GM19043 (cell line): ENCODE data around the gene HNRNPUL2.
"Not testable (repeated sequence)": the region's sequence is repeated elsewhere in the genome, so short reads cannot be mapped to it uniquely, and the experiment has no call there.

Source experiments
- ATAC-seq: cut with Tn5 transposase; IDR thresholded peaks from one replicate; pipeline ENCODE4 v1.9.1; 2021; ENCODE audit warnings: low read depth; ENCODE audit not compliant: unreplicated experiment

Gene HNRNPUL2

GRCh38 chr11:62705880-62706849 lies 21.1 kb downstream of the HNRNPUL2 start:
- ATAC-seq, result peak; percentile 56

- no peak for ATAC-seq
These were observed 21.8 kb downstream of the HNRNPUL2 start for GRCh38 chr11:62705413-62705812.

GRCh38 chr11:62703921-62704320 lies 23.3 kb downstream of the HNRNPUL2 start:
- ATAC-seq, result not testable (repeated sequence)

- ATAC-seq, result no peak
These were observed 25.0 kb downstream of the HNRNPUL2 start for GRCh38 chr11:62702246-62702645.

GRCh38 chr11:62694455-62695167 lies 32.6 kb downstream of the HNRNPUL2 start:
- ATAC-seq, result no peak

GRCh38 chr11:62693624-62694023 lies 33.6 kb downstream of the HNRNPUL2 start:
- ATAC-seq, result not testable (repeated sequence)

- no peak for ATAC-seq
These were observed 37.7 kb downstream of the HNRNPUL2 start, which contains the start of gene LRRN4CL for GRCh38 chr11:62689421-62690183. Gene LRRN4CL (minus strand): TSS chr11:62689530. CDS start chr11:62688508, 1,022 bp downstream.

GRCh38 chr11:62688491-62688890 lies 38.8 kb downstream of the HNRNPUL2 start:
- no peak for ATAC-seq

GRCh38 chr11:62687508-62688396 lies 39.5 kb downstream of the HNRNPUL2 start:
- ATAC-seq, result no peak

- ATAC-seq, result no peak
These were observed 44.7 kb downstream of the HNRNPUL2 start for GRCh38 chr11:62682518-62682917.

- ATAC-seq, result no peak
These were observed 46.4 kb downstream of the HNRNPUL2 start for GRCh38 chr11:62680825-62681240.

- no peak for ATAC-seq
These were observed 48.2 kb downstream of the HNRNPUL2 start, which contains the start of gene UBXN1 for GRCh38 chr11:62678770-62679696. Gene UBXN1 (minus strand): TSS chr11:62679073. CDS start chr11:62678923, 150 bp downstream.

- ATAC-seq, result no peak
These were observed 48.9 kb downstream of the HNRNPUL2 start for GRCh38 chr11:62678433-62678769.

- no peak for ATAC-seq
These were observed 49.5 kb downstream of the HNRNPUL2 start for GRCh38 chr11:62677714-62678113.

- no peak for ATAC-seq
These were observed 50.1 kb downstream of the HNRNPUL2 start for GRCh38 chr11:62677156-62677555.

GRCh38 chr11:62676698-62677097 lies 50.6 kb downstream of the HNRNPUL2 start:
- ATAC-seq, result no peak

GRCh38 chr11:62675415-62675814 lies 51.8 kb downstream of the HNRNPUL2 start:
- ATAC-seq, result not testable (repeated sequence)

- no peak for ATAC-seq
These were observed 54.1 kb downstream of the HNRNPUL2 start for GRCh38 chr11:62673196-62673525.
